Psoas muscle (tissue), 8 donors: ENCODE data around the gene AADACL4. TPM values are rescaled to one million over a fixed set of nuclear protein-coding genes. Genes with fewer than 3 reads are reported as not detected.
"Not testable (repeated sequence)": the region's sequence is repeated elsewhere in the genome, so short reads cannot be mapped to it uniquely, and the experiment has no call there.

Source experiments
- ATAC-seq, 4 donors: fragments of 200-7000 bp; cut with Tn5 transposase; one replicate each; pipeline ENCODE4 v1.9.1; 2020; ENCODE audit warnings: moderate library complexity in 3 of 4, mild to moderate bottlenecking in 2 of 4
- DNase-seq, 2 donors: peaks; one replicate each; pipeline ENCODE4 v3.0.0-alpha.2; 2020
- H3K27ac ChIP-seq: fragments of 200-600 bp; one replicate; pipeline ENCODE4 v1.8.0; 2022
- H3K27me3 ChIP-seq, 3 donors: fragments of 200-600 bp in 1 of 3; one replicate each; pipeline versions ENCODE4 v1.6.1 to v1.8.0; 2013 to 2022; ENCODE audit warnings: low read length in 2 of 3, mild to moderate bottlenecking in 2 of 3, moderate library complexity in 1 of 3; ENCODE audit not compliant: insufficient read depth in 3 of 3
- H3K36me3 ChIP-seq, 2 donors: fragments of 200-600 bp in 1 of 2; one replicate each; pipeline versions ENCODE4 v1.6.1 to v1.8.0; 2013 to 2022; ENCODE audit warnings: low read depth in 1 of 2, mild to moderate bottlenecking in 1 of 2, moderate library complexity in 1 of 2; ENCODE audit not compliant: insufficient read depth in 1 of 2
- H3K4me1 ChIP-seq: fragments of 200-600 bp; one replicate; pipeline ENCODE4 v1.8.0; 2022
- H3K4me3 ChIP-seq: fragments of 200-600 bp; one replicate; pipeline ENCODE4 v1.8.0; 2022; ENCODE audit warnings: mild to moderate bottlenecking
- H3K9me3 ChIP-seq: fragments of 200-600 bp; one replicate; pipeline ENCODE4 v1.8.0; 2022
- WGBS, 3 donors: extraction: QIAGEN DNeasy Blood & Tissue Kit; methylation state at CpG; one replicate each; pipeline versions ENCODE4 v1.1.6 to v1.1.7; 2013; 5-methylcytosine and 5-hydroxymethylcytosine counted together
- intact Hi-C, 2 donors: fragments of 100-400 bp; cut with DNase I; formaldehyde crosslinking; loops; one replicate each; pipeline versions ENCODE4 v1.11.0 to v1.14.2; 2022
- polyA plus RNA-seq, 3 donors: library from polyadenylated mRNA; stranded (reverse); fragments of 200-250 nt; gene quantifications; one replicate each; pipeline ENCODE4 v1.2.3, GENCODE V29; 2013
- total RNA-seq, 4 donors: library from RNA; stranded (reverse); fragmentation: NEBNext Ultra II Directional in 2 of 4; extraction: Animal tissue kit (Norgen Biotek cat#: 25700) in 2 of 4; gene quantifications; one replicate each; pipeline versions ENCODE4 v1.2.1 to v1.2.4, GENCODE V29; 2021 to 2023
- TF ChIP-seq, protein P1 (sequence below): fragments of 200-600 bp; IDR thresholded peaks from one replicate; pipeline ENCODE4 v1.8.0; 2022; ENCODE audit warnings: antibody characterized with exemption
- donor health status: healthy with polysubstance abuse.
- donor health status: DM: no; HTN: no; CAD: no; lungs with moderate emphysema.
- donor health status: Bipolar disorder and iron deficiency.
- donor health status: healthy.
- donor health status: DM: yes; HTN: yes; CAD: no.
- donor health status: DM: no; HTN: no; CAD: no.
- donor health status: DM: no; HTN: no; CAD: no.
- donor health status: DM: yes; HTN: yes; CAD: no.

The AADACL4 gene
- total and polyA plus RNA-seq, 7 donors, result not detected

DNA sequence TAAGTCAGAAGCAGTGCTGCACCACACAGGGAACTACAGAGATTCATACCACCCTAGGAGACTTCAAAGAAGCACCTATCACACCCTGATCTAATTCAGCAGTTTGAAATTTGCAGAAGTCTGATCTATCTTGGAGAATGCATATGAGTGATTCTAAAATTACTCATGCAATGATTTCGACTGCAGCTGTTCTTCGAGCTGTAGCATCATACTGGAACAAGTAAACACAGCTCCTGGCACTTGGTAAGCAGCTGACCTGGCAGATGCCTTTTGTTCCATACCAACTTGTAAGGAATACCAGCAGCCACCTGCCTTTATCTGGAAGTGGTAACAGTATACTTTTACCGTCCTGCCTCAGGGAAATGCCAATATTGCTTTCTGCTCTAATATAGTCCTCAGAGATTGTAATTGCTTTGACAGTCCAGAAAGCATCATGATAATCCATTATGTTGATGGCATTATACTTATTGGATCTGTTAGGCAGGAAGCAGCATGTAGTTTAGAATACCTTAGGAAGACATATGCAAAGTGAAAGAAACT is 25.7 kb downstream of the AADACL4 start:
- no peaks in the 10 kb centered on the region for H3K27me3 ChIP-seq
- DNase-seq (peak in 1 of 2 donors; percentile 70), ATAC-seq (peak; percentile 94 to 95 (median 94))
- H3K4me3 ChIP-seq, result no peak overlapping the region
- H3K36me3 ChIP-seq, result no peaks in the 10 kb centered on the region
- peaks cover 6% of the 10 kb centered on the region for H3K9me3 ChIP-seq
- intact Hi-C loops, result no loop called here
- H3K4me1 ChIP-seq, result peaks cover 34% of the 10 kb centered on the region
- 20 to 31% (median 23%) methylated on average over 3 of the region's 3 CpGs for WGBS, 3 donors
- TF ChIP-seq, protein P1, sequence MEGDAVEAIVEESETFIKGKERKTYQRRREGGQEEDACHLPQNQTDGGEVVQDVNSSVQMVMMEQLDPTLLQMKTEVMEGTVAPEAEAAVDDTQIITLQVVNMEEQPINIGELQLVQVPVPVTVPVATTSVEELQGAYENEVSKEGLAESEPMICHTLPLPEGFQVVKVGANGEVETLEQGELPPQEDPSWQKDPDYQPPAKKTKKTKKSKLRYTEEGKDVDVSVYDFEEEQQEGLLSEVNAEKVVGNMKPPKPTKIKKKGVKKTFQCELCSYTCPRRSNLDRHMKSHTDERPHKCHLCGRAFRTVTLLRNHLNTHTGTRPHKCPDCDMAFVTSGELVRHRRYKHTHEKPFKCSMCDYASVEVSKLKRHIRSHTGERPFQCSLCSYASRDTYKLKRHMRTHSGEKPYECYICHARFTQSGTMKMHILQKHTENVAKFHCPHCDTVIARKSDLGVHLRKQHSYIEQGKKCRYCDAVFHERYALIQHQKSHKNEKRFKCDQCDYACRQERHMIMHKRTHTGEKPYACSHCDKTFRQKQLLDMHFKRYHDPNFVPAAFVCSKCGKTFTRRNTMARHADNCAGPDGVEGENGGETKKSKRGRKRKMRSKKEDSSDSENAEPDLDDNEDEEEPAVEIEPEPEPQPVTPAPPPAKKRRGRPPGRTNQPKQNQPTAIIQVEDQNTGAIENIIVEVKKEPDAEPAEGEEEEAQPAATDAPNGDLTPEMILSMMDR, result no peak
- H3K27ac ChIP-seq, result peak overlapping the region; percentile 87

DNA sequence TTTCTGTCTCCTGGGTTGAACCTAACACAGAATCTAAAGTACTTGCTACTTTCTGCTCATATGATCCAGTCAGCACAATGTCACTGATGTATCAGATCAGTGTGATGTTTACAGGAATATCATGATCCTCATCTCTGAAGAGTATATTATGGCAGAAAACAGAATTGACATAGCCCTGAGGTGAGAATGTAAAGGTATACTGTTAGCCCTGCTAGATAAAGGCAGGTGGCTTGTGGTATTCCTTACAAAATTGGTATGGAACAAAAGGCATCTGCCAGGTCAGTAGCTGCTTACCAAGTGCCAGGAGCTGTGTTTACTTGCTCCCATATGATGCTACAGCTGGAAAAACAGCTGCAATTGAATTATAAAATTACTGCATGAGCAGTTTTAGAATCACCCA is 30.5 kb downstream of the AADACL4 start:
- Histone ChIP-seq H3K4me3 (no peak overlapping the region), H3K4me1 (peaks cover 42% of the 10 kb centered on the region), H3K36me3 (no peaks in the 10 kb centered on the region), H3K27me3 (no peaks in the 10 kb centered on the region), H3K27ac (peak overlapping the region; percentile 3), H3K9me3 (no peaks in the 10 kb centered on the region)
- TF ChIP-seq, protein P1, result no peak
- intact Hi-C loops, result no loop called here
- no peak for ATAC-seq
- DNase-seq, result no peak

DNA sequence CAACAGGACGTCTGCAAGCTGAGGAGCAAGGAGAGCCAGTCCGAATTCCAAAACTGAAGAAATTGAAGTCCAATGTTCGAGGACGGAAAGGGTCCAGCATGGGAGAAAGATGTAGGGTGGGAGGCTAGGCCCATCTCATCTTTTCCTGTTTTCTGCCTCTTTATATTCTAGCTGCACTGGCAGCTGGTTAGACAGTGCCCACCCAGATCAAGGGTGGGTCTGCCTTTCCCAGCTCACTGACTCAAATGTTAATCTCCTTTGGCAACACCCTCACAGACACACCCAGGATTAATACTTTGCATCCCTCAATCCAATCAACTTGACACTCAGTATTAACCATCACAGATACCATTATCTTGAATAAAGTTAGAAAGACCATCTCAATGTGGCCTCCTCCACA is 32.2 kb downstream of the AADACL4 start:
- intact Hi-C loops, ATAC-seq, H3K27me3 ChIP-seq, DNase-seq, H3K27ac ChIP-seq, H3K9me3 ChIP-seq, H3K4me3 ChIP-seq, H3K36me3 ChIP-seq: not testable (repeated sequence)
- H3K4me1 ChIP-seq, result peaks cover 26% of the 10 kb centered on the region
- WGBS, 3 donors, result 91 to 95% (median 91%) methylated on average over 4 of the region's 4 CpGs

DNA sequence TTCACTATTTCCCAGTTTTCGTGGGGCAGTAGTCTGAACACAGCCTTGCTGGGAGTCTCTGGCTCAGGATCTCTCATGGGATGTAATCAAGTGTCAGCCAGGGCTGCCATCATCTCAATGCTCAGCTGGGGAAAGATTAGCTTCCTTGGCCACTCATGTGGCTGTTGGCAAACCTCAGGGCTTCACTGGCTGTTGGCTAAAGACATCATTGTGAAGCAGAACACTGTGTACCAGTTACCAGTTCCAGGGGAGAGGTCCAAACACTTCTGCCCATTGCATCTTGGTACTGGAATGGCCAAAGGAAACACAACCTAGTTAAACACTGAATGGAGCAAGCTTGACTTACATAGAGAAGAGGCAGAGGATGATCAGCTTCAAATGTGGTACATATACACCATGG is 33.7 kb downstream of the AADACL4 start:
- intact Hi-C loops, result no loop called here
- Histone ChIP-seq H3K9me3 (no peaks in the 10 kb centered on the region), H3K36me3 (no peaks in the 10 kb centered on the region), H3K4me1 (peaks cover 26% of the 10 kb centered on the region), H3K27me3 (no peaks in the 10 kb centered on the region), H3K4me3 (no peak overlapping the region), H3K27ac (peak overlapping the region; percentile 78)
- WGBS, 3 donors, result 16 to 38% (median 24%) methylated on average over 1 of the region's 1 CpG
- TF ChIP-seq, protein P1, result no peak
- DNase-seq (peak; percentile 47 to 81), ATAC-seq (peak; percentile 94 to 97 (median 96))

DNA sequence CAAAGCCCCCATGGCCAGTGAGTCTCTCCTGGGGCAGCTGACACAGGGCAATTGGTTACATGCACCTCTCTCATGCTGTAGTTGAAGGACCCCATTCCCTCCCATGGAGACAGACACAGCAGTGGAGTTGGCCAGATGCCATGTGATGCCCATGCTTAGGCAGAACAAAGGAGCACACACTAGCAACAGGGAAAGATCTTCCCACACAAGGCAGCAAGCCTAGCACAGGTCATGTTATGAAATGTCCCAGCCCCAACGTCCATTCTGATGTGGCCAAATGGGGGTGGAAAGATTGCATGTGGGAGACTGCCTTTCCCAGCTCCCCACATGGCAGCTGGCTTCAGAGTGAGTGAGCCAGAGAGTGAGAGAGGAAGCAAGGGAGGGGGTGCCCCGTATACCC is 34.5 kb downstream of the AADACL4 start:
- TF ChIP-seq, protein P1, result no peak
- H3K36me3 ChIP-seq, result no peaks in the 10 kb centered on the region
- H3K4me1 ChIP-seq, result peaks cover 26% of the 10 kb centered on the region
- peak overlapping the region; percentile 78 for H3K27ac ChIP-seq
- ATAC-seq, result peak in 3 of 4 donors; percentile 59 to 73 (median 67)
- H3K9me3 ChIP-seq, result no peaks in the 10 kb centered on the region
- no peak overlapping the region for H3K4me3 ChIP-seq
- H3K27me3 ChIP-seq, result no peaks in the 10 kb centered on the region
- WGBS, 3 donors, result 14 to 21% (median 16%) methylated on average over 2 of the region's 2 CpGs
- DNase-seq, result peak in 1 of 2 donors; percentile 59
- intact Hi-C loops, result no loop called here
